Colonic mucosa (tissue), 4 donors: ENCODE measurements around the gene MYO9B. TPM values are rescaled to one million over a fixed set of nuclear protein-coding genes. Genes with fewer than 3 reads are reported as not detected.

Experiments used
- DNase-seq: peaks from one replicate; pipeline ENCODE4 v3.0.0-alpha.2; 2020
- H3K27ac ChIP-seq: fragments of 200-600 bp; one replicate; pipeline ENCODE4 v1.8.0; 2021
- H3K27me3 ChIP-seq: fragments of 200-600 bp; one replicate; pipeline ENCODE4 v1.8.0; 2021
- H3K36me3 ChIP-seq: fragments of 200-600 bp; one replicate; pipeline ENCODE4 v1.8.0; 2021
- H3K4me1 ChIP-seq: fragments of 200-600 bp; one replicate; pipeline ENCODE4 v1.8.0; 2021; ENCODE audit warnings: mild to moderate bottlenecking
- H3K4me3 ChIP-seq: fragments of 200-600 bp; one replicate; pipeline ENCODE4 v1.8.0; 2021
- H3K9ac ChIP-seq, 2 donors: one replicate each; pipeline ENCODE4 v1.7.0; 2013; ENCODE audit warnings: control low read depth in 2 of 2, low read depth in 2 of 2, low read length in 2 of 2
- H3K9me3 ChIP-seq: fragments of 200-600 bp; one replicate; pipeline ENCODE4 v1.8.0; 2021
- CTCF ChIP-seq: fragments of 200-600 bp; IDR thresholded peaks from one replicate; pipeline ENCODE4 v1.8.0; 2022; ENCODE audit warnings: antibody characterized with exemption, mild to moderate bottlenecking
- intact Hi-C: fragments of 100-400 bp; cut with DNase I; formaldehyde crosslinking; loops from one replicate; pipeline ENCODE4 v1.14.1; 2022
- total RNA-seq, 2 donors: library from RNA; stranded (reverse); fragmentation: NEBNext Ultra II Directional in 1 of 2; extraction: Animal tissue kit (Norgen Biotek cat#: 25700) in 1 of 2; gene quantifications; one replicate each; pipeline ENCODE4 v1.2.1, GENCODE V29; 2021
- donor health status: healthy.
- donor health status: DM: no; HTN: no; CAD: no.
- donor health status: DM: no; HTN: no; CAD: no.

MYO9B gene
- total RNA-seq, 2 donors from 2014 or later: 56.5 to 89.2 TPM

GRCh38 chr19:17111766-17112165 lies 36.2 kb downstream of the MYO9B start:
- no peak for DNase-seq
- H3K36me3 ChIP-seq: no peaks in the 10 kb centered on the region

GRCh38 chr19:17112271-17112670 lies 36.7 kb downstream of the MYO9B start:
- H3K9ac ChIP-seq: peak overlapping the region in 1 of 2 donors; percentile 50
- peaks cover 13% of the 10 kb centered on the region for H3K4me1 ChIP-seq
- no peaks in the 10 kb centered on the region for H3K27me3 ChIP-seq
- intact Hi-C loops: no loop called here
- TF ChIP-seq CTCF: no peak
- no peak for DNase-seq
- peak overlapping the region; percentile 22 for H3K27ac ChIP-seq
- H3K4me3 ChIP-seq: no peak overlapping the region
- no peaks in the 10 kb centered on the region for H3K36me3 ChIP-seq
- H3K9me3 ChIP-seq: no peaks in the 10 kb centered on the region

More at GRCh38 chr19:17111766-17112165, 36.2 kb downstream of the MYO9B start:
- Histone ChIP-seq H3K4me3 (no peak overlapping the region), H3K27me3 (no peaks in the 10 kb centered on the region), H3K4me1 (peaks cover 13% of the 10 kb centered on the region), H3K27ac (no peak overlapping the region), H3K9ac (no peak overlapping the region), H3K9me3 (no peaks in the 10 kb centered on the region)
- intact Hi-C loops: no loop called here
- no peak for TF ChIP-seq CTCF

GRCh38 chr19:17112700-17113099 lies 37.1 kb downstream of the MYO9B start:
- Histone ChIP-seq H3K36me3 (no peaks in the 10 kb centered on the region), H3K27ac (peak overlapping the region; percentile 22), H3K9ac (peak overlapping the region in 1 of 2 donors; percentile 50), H3K4me1 (peaks cover 10% of the 10 kb centered on the region), H3K27me3 (no peaks in the 10 kb centered on the region), H3K4me3 (no peak overlapping the region), H3K9me3 (no peaks in the 10 kb centered on the region)
- intact Hi-C loops: no loop called here
- no peak for DNase-seq
- no peak for TF ChIP-seq CTCF

GRCh38 chr19:17113127-17113785 lies 37.7 kb downstream of the MYO9B start:
- Histone ChIP-seq H3K4me1 (peaks cover 5% of the 10 kb centered on the region), H3K4me3 (no peak overlapping the region), H3K9me3 (no peaks in the 10 kb centered on the region), H3K27me3 (no peaks in the 10 kb centered on the region), H3K27ac (no peak overlapping the region), H3K9ac (peak overlapping the region in 1 of 2 donors; percentile 12), H3K36me3 (no peaks in the 10 kb centered on the region)
- intact Hi-C loops: no loop called here
- TF ChIP-seq CTCF: no peak
- no peak for DNase-seq

- Histone ChIP-seq H3K27ac (peak overlapping the region; percentile 25), H3K4me1 (no peaks in the 10 kb centered on the region), H3K9me3 (no peaks in the 10 kb centered on the region), H3K4me3 (no peak overlapping the region), H3K27me3 (no peaks in the 10 kb centered on the region), H3K36me3 (no peaks in the 10 kb centered on the region), H3K9ac (no peak overlapping the region)
- DNase-seq: no peak
- intact Hi-C loops: no loop called here
- no peak for TF ChIP-seq CTCF
Measured at GRCh38 chr19:17114414-17114831, 38.8 kb downstream of the MYO9B start.
